Measurements from ENCODE around the gene PHF12. TPM values are rescaled to one million over a fixed set of nuclear protein-coding genes. Genes with fewer than 3 reads are reported as not detected.

The PHF12 gene
- total and polyA plus RNA-seq, 2 of the 13 experiments (the other 11 are each of a cell fraction or from before 2014, with no cell fraction given) = 9.8 to 17.1 TPM

DNA sequence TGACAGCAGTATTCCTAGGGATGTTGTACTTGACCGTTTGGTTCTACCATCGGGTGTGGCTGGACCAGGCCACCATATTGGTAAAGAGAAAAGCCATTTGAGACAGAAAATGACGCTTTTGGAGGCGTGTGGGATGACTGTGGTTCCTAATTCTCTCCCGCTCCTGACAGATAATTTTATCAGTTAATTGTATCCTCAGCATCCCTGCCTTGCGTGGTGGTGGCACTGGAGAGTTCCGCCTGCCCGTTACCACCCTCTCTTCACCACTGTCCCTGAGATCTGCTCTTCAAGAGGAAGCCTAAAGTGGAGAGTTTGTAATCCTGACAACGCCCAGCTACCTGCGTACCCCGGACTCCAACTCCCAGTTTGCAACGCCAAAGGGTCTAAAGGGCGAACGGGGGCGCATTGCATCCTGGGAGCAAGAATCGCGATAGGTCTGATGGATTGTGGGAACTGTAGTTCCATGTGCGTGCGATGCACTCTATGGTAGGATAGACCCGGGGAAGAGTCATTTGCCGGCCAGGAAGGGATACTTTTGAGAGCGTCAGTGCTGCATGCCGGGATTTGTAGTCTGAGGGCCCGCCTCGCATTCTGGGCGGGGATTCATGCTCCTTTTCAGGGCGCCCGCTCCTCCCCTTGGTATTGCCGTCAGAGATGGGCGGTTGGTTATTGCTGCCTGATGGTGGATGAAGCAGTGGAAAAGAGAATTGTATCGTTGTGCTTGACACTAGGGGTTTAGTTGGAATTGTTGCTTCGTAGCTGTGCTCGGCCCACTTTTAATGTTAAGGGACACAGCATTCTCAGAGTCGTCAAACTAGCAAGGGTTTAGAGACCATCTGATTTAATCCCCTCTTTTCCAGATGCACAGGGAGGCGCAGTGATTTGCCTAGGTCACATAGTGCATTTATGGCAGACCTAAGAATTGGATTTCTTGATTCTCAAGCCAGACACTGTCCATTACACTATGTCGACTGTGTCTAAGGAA is 965 bp upstream of the PHF12 start (continued):
- TF ChIP-seq, protein P1, sequence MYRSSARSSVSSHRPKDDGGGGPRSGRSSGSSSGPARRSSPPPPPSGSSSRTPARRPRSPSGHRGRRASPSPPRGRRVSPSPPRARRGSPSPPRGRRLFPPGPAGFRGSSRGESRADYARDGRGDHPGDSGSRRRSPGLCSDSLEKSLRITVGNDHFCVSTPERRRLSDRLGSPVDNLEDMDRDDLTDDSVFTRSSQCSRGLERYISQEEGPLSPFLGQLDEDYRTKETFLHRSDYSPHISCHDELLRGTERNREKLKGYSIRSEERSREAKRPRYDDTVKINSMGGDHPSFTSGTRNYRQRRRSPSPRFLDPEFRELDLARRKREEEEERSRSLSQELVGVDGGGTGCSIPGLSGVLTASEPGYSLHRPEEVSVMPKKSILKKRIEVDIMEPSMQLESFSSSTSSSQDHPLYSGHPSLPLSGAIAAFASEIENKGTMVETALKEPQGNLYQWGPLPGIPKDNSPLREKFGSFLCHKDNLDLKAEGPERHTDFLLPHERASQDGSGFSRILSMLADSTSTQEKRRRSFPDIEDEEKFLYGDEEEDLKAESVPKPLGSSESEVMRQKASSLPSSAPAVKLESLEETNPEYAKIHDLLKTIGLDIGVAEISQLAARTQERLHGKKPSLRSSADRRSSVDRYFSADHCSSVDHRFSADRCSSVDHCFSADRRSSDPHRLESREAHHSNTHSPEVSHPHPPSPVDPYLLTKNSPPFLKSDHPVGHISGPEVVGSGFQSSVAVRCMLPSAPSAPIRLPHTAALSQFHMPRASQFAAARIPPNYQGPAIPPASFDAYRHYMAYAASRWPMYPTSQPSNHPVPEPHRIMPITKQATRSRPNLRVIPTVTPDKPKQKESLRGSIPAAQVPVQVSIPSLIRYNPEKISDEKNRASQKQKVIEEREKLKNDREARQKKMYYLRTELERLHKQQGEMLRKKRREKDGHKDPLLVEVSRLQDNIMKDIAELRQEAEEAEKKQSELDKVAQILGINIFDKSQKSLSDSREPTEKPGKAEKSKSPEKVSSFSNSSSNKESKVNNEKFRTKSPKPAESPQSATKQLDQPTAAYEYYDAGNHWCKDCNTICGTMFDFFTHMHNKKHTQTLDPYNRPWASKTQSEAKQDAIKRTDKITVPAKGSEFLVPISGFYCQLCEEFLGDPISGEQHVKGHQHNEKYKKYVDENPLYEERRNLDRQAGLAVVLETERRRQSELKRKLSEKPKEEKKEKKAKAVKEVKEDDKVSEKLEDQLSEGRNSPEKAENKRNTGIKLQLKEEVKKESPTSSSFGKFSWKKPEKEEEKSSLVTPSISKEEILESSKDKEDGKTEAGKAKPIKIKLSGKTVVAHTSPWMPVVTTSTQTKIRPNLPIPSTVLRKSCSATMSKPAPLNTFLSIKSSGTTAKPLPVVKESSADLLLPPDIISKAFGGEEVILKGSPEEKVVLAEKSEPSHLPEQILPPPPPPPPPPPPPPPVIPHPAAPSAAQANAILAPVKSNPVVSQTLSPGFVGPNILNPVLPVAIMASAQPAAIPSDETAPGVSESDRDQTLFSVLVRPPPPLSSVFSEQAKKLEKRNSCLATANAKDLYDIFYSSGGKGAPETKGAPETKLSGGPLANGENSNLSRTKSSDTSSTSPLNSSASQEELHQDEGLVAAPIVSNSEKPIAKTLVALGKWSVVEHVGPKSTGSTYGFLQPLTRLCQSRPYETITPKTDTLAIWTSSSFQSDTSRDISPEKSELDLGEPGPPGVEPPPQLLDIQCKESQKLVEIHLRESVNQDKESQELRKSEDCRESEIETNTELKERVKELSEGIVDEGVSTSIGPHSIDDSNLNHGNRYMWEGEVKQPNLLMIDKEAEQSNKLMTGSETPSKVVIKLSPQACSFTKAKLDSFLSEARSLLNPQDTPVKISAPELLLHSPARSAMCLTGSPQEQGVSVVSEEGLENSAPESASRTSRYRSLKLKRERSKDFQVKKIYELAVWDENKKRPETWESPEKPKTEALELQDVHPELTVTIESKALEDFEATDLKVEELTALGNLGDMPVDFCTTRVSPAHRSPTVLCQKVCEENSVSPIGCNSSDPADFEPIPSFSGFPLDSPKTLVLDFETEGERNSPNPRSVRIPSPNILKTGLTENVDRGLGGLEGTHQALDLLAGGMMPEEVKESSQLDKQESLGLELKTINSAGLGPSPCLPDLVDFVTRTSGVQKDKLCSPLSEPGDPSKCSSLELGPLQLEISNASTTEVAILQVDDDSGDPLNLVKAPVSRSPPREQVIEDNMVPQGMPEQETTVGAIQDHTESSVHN (CRISPR knock-in tag; IDR thresholded peaks at IDR 0.05) = peak; percentile 67
- TF ChIP-seq IKZF5 (CRISPR knock-in tag; IDR thresholded peaks at IDR 0.05) (peak; percentile 52; the same call in 1 of the 2 replicates), KAT7 (CRISPR knock-in tag; IDR thresholded peaks at IDR 0.05; ENCODE audit: borderline replicate concordance) (0 out of 2 replicates have a peak, but pooled peaks have one; percentile 17), NR2F6 (IDR thresholded peaks at IDR 0.05) (peak; percentile 51; the same call in 1 of the 2 replicates), NR2F6 (CRISPR knock-in tag; IDR thresholded peaks at IDR 0.05) (peak; percentile 79), EHMT2 (IDR thresholded peaks at IDR 0.05; ENCODE audit: borderline replicate concordance, low read depth, low read length) (peak; percentile 99), FOXP4 (CRISPR knock-in tag; IDR thresholded peaks at IDR 0.05) (peak; percentile 34; the same call in 1 of the 2 replicates), ESRRA (CRISPR knock-in tag; IDR thresholded peaks at IDR 0.05; ENCODE audit: low read depth) (peak; percentile 73; the same call in 1 of the 2 replicates), ZNF598 (CRISPR knock-in tag; IDR thresholded peaks at IDR 0.05; ENCODE audit: borderline replicate concordance) (peak; percentile 92; the same call in 1 of the 2 replicates), ZBTB39 (CRISPR knock-in tag; IDR thresholded peaks at IDR 0.05) (peak; percentile 63; the same call in 1 of the 2 replicates), XRCC5 (optimal IDR thresholded peaks at IDR 0.05; ENCODE audit: low read length) (peak; percentile 59), ZBTB26 (CRISPR knock-in tag; IDR thresholded peaks at IDR 0.05; ENCODE audit: borderline replicate concordance) (no peak)
